HepG2 (cell line): ENCODE measurements around the gene RTBDN. TPM values are rescaled to one million over a fixed set of nuclear protein-coding genes. Genes with fewer than 3 reads are reported as not detected.

ENCODE experiments used
- ARID3A ChIP-seq: IDR thresholded peaks from 2 replicates; pipeline ENCODE4 v1.6.1; 2012; ENCODE audit warnings: low read depth, low read length, improper control_type of control experiment
- ASH2L ChIP-seq: fragments of 300-600, 200-600 bp; sonication (generic); IDR thresholded peaks from 2 replicates; pipeline ENCODE4 v1.7.0; 2017; ENCODE audit warnings: low read depth, mild to moderate bottlenecking, moderate library complexity, mixed read lengths, low read length; ENCODE audit not compliant: insufficient read length
- ATRX ChIP-seq: sonication (generic); formaldehyde crosslinking; IDR thresholded peaks from 2 replicates; pipeline ENCODE4 v1.4.0; 2020; ENCODE audit warnings: missing genetic modification reagents, borderline replicate concordance
- BCL6 ChIP-seq: IDR thresholded peaks from 2 replicates; pipeline ENCODE4 v1.6.1; 2016; ENCODE audit warnings: missing genetic modification reagents, missing compliant biosample characterization
- DNMT3B ChIP-seq: conservative IDR thresholded peaks from 2 replicates; pipeline ENCODE4 v1.6.1; 2016; ENCODE audit warnings: missing biosample characterization, control low read depth
- ELF4 ChIP-seq: sonication (generic); formaldehyde crosslinking; IDR thresholded peaks from 2 replicates; pipeline ENCODE4 v1.5.0; 2020; ENCODE audit warnings: missing genetic modification reagents, mild to moderate bottlenecking, moderate library complexity, borderline replicate concordance
- FOXJ3 ChIP-seq: sonication (generic); formaldehyde crosslinking; IDR thresholded peaks from 2 replicates; pipeline ENCODE4 v1.4.0; 2020; ENCODE audit warnings: missing genetic modification reagents, mild to moderate bottlenecking, borderline replicate concordance
- JARID2 ChIP-seq: sonication (generic); formaldehyde crosslinking; IDR thresholded peaks from 2 replicates; pipeline ENCODE4 v1.8.1; 2023; ENCODE audit warnings: missing genetic modification reagents, inconsistent platforms; ENCODE audit not compliant: insufficient replicate concordance
- MYC ChIP-seq: sonication (generic); formaldehyde crosslinking; IDR thresholded peaks from 2 replicates; pipeline ENCODE4 v1.9.0; 2021; ENCODE audit warnings: missing genetic modification reagents, borderline replicate concordance
- POGK ChIP-seq: sonication (generic); formaldehyde crosslinking; conservative IDR thresholded peaks from 2 replicates; pipeline ENCODE4 v1.8.0; 2022; ENCODE audit warnings: mild to moderate bottlenecking, moderate library complexity, missing genetic modification reagents
- PRMT3 ChIP-seq: sonication (generic); formaldehyde crosslinking; IDR thresholded peaks from 2 replicates; pipeline ENCODE4 v1.8.1; 2022; ENCODE audit warnings: low read depth, mild to moderate bottlenecking, moderate library complexity, missing genetic modification reagents, borderline replicate concordance
- SP4 ChIP-seq: sonication (generic); formaldehyde crosslinking; IDR thresholded peaks from 2 replicates; pipeline ENCODE4 v1.8.1; 2023; ENCODE audit warnings: mild to moderate bottlenecking, missing genetic modification reagents
- STAT6 ChIP-seq: sonication (generic); formaldehyde crosslinking; IDR thresholded peaks from 2 replicates; pipeline ENCODE4 v1.4.0; 2020; ENCODE audit warnings: missing genetic modification reagents, mild to moderate bottlenecking, borderline replicate concordance
- THAP9 ChIP-seq: sonication (generic); formaldehyde crosslinking; IDR thresholded peaks from 2 replicates; pipeline ENCODE4; 2020; ENCODE audit warnings: missing genetic modification reagents, mild to moderate bottlenecking, borderline replicate concordance
- ZNF343 ChIP-seq: sonication (generic); formaldehyde crosslinking; IDR thresholded peaks from 2 replicates; pipeline ENCODE4 v1.4.0; 2020; ENCODE audit warnings: mild to moderate bottlenecking, missing genetic modification reagents
- ZNF556 ChIP-seq: sonication (generic); formaldehyde crosslinking; IDR thresholded peaks from 2 replicates; pipeline ENCODE4 v1.4.0; 2020; ENCODE audit warnings: mild to moderate bottlenecking, missing genetic modification reagents, borderline replicate concordance
- ZNF724P ChIP-seq: sonication (generic); formaldehyde crosslinking; IDR thresholded peaks from 2 replicates; pipeline ENCODE4 v1.8.0; 2022; ENCODE audit warnings: missing genetic modification reagents, borderline replicate concordance
- polyA plus RNA-seq, 8 experiments: library from polyadenylated mRNA; depleted of rRNA in 3 of 8; stranded (reverse) in 7 of 8; unstranded in 1 of 8; fragments of >200 nt; fragmentation: Illumina TruSeq in 4 of 8; extraction: Trizol in 4 of 8; gene quantifications; 2 replicates each; pipeline versions ENCODE4 v1.2.1 to v1.2.3, GENCODE V29; 2011 to 2016; ENCODE audit warnings: low read depth in 4 of 8, missing spikeins in 1 of 8, mixed read lengths in 1 of 8; ENCODE audit not compliant: insufficient read depth in 1 of 8
- total RNA-seq, 5 experiments: library from RNA; depleted of rRNA; stranded (reverse); fragments of >200 nt; fragmentation: Illumina TruSeq; extraction: Trizol; gene quantifications; 2 replicates each; pipeline ENCODE4 v1.2.3, GENCODE V29; 2016; ENCODE audit warnings: low read depth in 1 of 5

RTBDN gene
- total and polyA plus RNA-seq, 2 of the 13 experiments (the other 11 are each of a cell fraction or from before 2014, with no cell fraction given), result 0.27 to 0.48 TPM

GRCh38 chr19:12801466-12802266 is 32.7 kb downstream of the RTBDN start, which contains the start of the genes PRDX2 and THSD8 (continued):
- TF ChIP-seq ZNF343 (CRISPR knock-in tag) (peak; percentile 89; the same call in 1 of the 2 replicates), MYC (CRISPR knock-in tag) (peak; percentile 85), ZNF724P (CRISPR knock-in tag) (peak; percentile 94; the same call in 1 of the 2 replicates), ELF4 (CRISPR knock-in tag) (no peak), POGK (CRISPR knock-in tag) (peak; percentile 92), DNMT3B (no peak; the same call in 1 of the 2 replicates), ARID3A (no peak), ZNF556 (CRISPR knock-in tag) (peak; percentile 91; the same call in 1 of the 2 replicates), PRMT3 (CRISPR knock-in tag) (peak; percentile 55; the same call in 1 of the 2 replicates), STAT6 (CRISPR knock-in tag) (peak; percentile 61; the same call in 1 of the 2 replicates), FOXJ3 (no peak), ATRX (CRISPR knock-in tag) (no peak), THAP9 (CRISPR knock-in tag) (peak; percentile 56; the same call in 1 of the 2 replicates), SP4 (CRISPR knock-in tag) (peak; percentile 54; the same call in 1 of the 2 replicates), BCL6 (CRISPR knock-in tag) (peak; percentile 31), ASH2L (peak; percentile 57), JARID2 (CRISPR knock-in tag) (peak; percentile 52)
